G401 (cell line): ENCODE data around the gene ZDHHC23. TPM values are rescaled to one million over a fixed set of nuclear protein-coding genes. Genes with fewer than 3 reads are reported as not detected.

Experiments used
- DNase-seq: peaks from one replicate; pipeline ENCODE4 v3.0.0-alpha.2; 2015; ENCODE audit warnings: low spot score
- in situ Hi-C: cut with HindIII; loops from 2 replicates; pipeline ENCODE4 v1.10.0; 2016; ENCODE audit warnings: low sequenced_read_pairs, mixed read lengths
- total RNA-seq: library from RNA; depleted of rRNA; stranded (reverse); fragments of >200 nt; shearing (Covaris generic); gene quantifications from 2 replicates; pipeline ENCODE4 v1.2.3, GENCODE V29; 2014; rRNA removed

The ZDHHC23 gene
- total RNA-seq, 1 experiment from 2014 or later, result 8.0 TPM

DNA sequence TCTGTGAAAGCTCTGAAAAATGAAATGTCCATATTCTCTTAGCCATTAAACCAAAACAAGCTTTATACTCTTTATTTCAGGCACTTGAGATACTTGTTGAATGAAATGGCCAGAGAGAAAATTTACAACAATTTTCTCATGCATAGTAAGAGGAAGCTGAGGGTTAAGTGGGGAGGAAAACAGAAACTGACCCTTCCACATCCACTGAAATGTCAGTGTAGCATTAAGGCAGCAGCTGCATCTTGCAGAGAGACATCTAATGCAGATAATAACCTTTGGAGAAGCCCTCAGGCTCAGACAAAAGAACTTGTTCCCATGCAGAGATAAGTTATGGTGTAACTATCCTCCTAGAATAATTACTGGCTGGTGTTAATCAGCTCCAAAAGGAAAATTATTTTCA is 34.0 kb downstream of the ZDHHC23 start:
- DNase-seq, result no peak

DNA sequence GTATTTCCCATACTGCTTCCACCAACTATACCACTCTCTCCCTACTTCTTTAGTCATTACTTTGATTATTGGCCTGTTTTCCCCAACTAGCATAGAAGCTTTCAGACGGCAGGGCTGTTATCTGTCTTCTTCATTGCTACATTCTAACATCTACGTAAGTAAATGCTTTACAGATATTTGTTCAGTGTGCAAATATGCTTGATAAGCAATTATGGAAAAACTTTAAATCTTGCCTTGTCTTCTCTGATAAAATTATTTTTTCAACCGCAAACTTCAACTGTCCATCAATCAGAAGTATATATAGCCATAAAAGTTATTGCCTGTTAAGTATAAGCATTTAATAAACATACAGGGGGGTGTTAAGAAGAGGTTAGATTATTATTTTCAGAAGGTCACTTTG is 35.7 kb downstream of the ZDHHC23 start:
- in situ Hi-C loops, result no loop called here
- DNase-seq, result no peak

More for the DNA sequence above, 34.0 kb downstream of the ZDHHC23 start:
- in situ Hi-C loops, result no loop called here

DNA sequence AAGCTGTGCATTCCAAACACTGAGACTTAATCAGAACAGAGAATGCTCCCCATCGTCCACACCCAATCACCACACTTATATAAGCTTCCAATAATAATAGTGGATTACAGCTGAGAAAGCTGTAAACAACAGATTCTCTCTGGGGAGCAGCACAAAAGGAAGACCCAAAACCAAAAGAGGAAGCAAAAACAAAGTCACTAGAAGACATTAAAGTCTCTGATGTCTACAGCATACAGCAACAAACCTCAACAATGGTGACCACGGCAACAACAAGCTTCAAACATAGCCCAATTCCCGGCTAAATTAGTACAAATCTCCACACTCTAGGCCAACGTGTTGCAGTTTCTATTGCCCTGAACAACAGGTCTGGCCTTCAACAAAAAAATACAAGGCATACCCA is 37.7 kb downstream of the ZDHHC23 start:
- DNase-seq, result no peak
- in situ Hi-C loops, result no loop called here

DNA sequence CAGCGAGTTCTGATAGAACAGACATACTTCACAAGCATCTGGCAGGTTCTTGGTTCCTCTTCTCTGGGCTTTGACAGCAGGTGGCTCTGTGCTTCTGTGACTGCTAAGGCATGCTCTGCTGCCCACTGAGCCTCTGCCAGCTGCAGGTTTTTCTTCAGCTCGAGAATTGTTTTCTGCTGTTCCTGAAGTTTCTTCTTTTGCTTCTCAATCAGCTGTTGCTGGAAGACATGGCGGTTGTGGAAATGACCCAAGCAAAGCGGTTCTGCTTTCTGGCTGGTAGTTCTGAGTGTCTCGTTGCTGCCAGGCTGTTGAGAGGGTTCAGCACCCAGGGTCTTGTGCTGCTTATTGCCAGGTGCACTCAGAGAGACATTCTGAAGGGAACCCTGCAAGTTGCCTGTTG is 57.7 kb downstream of the ZDHHC23 start:
- no peak for DNase-seq
- in situ Hi-C loops, result no loop called here

DNA sequence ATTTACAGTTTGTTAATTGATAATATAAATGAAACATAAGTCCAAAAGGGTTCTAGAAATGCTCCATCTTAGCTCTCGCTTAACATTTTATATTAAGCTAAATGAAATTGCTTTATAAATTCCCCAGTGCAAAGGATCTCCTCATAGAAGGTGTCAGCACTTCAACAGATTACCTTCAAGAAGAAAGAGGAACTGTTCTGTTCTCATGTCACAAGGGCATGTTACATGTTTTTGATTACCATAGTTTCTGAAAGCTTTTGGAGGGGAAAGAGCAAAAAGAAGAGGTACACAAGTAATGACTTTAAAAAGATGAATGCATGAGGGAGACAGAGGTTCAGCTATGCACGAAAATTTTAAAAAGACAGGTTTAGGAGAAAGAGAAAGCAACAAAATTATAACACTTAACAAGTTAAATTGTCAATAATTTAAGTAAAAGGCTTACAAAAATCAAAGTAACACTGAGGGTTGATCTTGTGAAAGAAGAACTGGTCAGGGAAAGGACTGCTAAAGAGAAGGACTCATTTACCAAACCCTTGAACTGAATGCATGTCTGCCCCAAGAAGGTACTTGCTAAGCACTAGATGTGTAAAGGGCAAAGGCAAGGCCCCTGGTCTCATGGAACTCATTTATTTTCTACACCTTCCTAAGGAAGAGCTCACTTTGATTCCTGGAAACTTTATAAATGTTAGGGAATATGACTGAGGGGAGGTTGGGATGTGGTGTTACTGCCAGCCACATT is 63.4 kb downstream of the ZDHHC23 start:
- in situ Hi-C loops, result no loop called here

More for the DNA sequence above, 63.4 kb downstream of the ZDHHC23 start:
- no peak for DNase-seq

Other genes starting within 250 kb of the ZDHHC23 start
- gene NAA50, start 201.8 kb upstream of the ZDHHC23 start, total RNA-seq, result 47.2 and 60.2 TPM in 2 replicates
- 81.8 and 122 TPM in 2 replicates for gene ATP6V1A, start 201.0 kb upstream of the ZDHHC23 start, total RNA-seq
- 8.1 and 13.5 TPM in 2 replicates for gene GRAMD1C, start 109.2 kb upstream of the ZDHHC23 start, total RNA-seq
- gene CCDC191, start 108.5 kb downstream of the ZDHHC23 start, total RNA-seq, result 0.49 and 0.54 TPM in 2 replicates
- gene QTRT2, start 108.7 kb downstream of the ZDHHC23 start, total RNA-seq, result 34.7 and 38.6 TPM in 2 replicates
- gene DRD3, start 231.0 kb downstream of the ZDHHC23 start, total RNA-seq, result not detected in 2 replicates